Measurements from ENCODE around the gene CLDN7. TPM values are rescaled to one million over a fixed set of nuclear protein-coding genes. Genes with fewer than 3 reads are reported as not detected.

Gene CLDN7
- total RNA-seq, 2 donors from 2014 or later = 2.3 TPM; not detected in 1

- no peak for DNase-seq (ENCODE audit: low spot score)
- Histone ChIP-seq H3K36me3 (peaks cover 80% of the 10 kb centered on the region), H3K9me3 (no peaks in the 10 kb centered on the region), H3K27me3 (no peaks in the 10 kb centered on the region), H3K27ac (no peak overlapping the region), H3K4me3 (no peak overlapping the region), H3K4me1 (peaks cover 0 to 39% of the 10 kb centered on the region in 2 donors)
- TF ChIP-seq, protein P1, sequence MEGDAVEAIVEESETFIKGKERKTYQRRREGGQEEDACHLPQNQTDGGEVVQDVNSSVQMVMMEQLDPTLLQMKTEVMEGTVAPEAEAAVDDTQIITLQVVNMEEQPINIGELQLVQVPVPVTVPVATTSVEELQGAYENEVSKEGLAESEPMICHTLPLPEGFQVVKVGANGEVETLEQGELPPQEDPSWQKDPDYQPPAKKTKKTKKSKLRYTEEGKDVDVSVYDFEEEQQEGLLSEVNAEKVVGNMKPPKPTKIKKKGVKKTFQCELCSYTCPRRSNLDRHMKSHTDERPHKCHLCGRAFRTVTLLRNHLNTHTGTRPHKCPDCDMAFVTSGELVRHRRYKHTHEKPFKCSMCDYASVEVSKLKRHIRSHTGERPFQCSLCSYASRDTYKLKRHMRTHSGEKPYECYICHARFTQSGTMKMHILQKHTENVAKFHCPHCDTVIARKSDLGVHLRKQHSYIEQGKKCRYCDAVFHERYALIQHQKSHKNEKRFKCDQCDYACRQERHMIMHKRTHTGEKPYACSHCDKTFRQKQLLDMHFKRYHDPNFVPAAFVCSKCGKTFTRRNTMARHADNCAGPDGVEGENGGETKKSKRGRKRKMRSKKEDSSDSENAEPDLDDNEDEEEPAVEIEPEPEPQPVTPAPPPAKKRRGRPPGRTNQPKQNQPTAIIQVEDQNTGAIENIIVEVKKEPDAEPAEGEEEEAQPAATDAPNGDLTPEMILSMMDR (IDR thresholded peaks at IDR 0.05) = no peak
These were observed 38.2 kb downstream of the CLDN7 start for GRCh38 chr17:7224110-7224509.

GRCh38 chr17:7223375-7223774 lies 38.9 kb downstream of the CLDN7 start:
- Histone ChIP-seq H3K36me3 (peaks cover 73% of the 10 kb centered on the region), H3K4me3 (no peak overlapping the region), H3K27me3 (no peaks in the 10 kb centered on the region), H3K4me1 (peaks cover 0 to 47% of the 10 kb centered on the region in 2 donors), H3K9me3 (no peaks in the 10 kb centered on the region), H3K27ac (no peak overlapping the region)
- TF ChIP-seq, protein P1 (IDR thresholded peaks at IDR 0.05) = no peak
- no peak for DNase-seq (ENCODE audit: low spot score)

GRCh38 chr17:7222972-7223292 lies 39.3 kb downstream of the CLDN7 start:
- Histone ChIP-seq H3K9me3 (no peaks in the 10 kb centered on the region), H3K4me1 (peaks cover 0 to 51% of the 10 kb centered on the region in 2 donors), H3K4me3 (no peak overlapping the region), H3K27me3 (no peaks in the 10 kb centered on the region), H3K27ac (no peak overlapping the region), H3K36me3 (peaks cover 68% of the 10 kb centered on the region)
- TF ChIP-seq, protein P1 (IDR thresholded peaks at IDR 0.05) = no peak
- no peak for DNase-seq (ENCODE audit: low spot score)

GRCh38 chr17:7222093-7222971 lies 39.9 kb downstream of the CLDN7 start:
- no peak overlapping the region for H3K4me3 ChIP-seq
- peaks cover 0 to 57% of the 10 kb centered on the region in 2 donors for H3K4me1 ChIP-seq
- H3K27me3 ChIP-seq = no peaks in the 10 kb centered on the region
- H3K36me3 ChIP-seq = peaks cover 64% of the 10 kb centered on the region
- H3K9me3 ChIP-seq = no peaks in the 10 kb centered on the region
- TF ChIP-seq, protein P1 (IDR thresholded peaks at IDR 0.05) = no peak
- H3K27ac ChIP-seq = no peak overlapping the region
- DNase-seq (ENCODE audit: low spot score) = no peak

DNA sequence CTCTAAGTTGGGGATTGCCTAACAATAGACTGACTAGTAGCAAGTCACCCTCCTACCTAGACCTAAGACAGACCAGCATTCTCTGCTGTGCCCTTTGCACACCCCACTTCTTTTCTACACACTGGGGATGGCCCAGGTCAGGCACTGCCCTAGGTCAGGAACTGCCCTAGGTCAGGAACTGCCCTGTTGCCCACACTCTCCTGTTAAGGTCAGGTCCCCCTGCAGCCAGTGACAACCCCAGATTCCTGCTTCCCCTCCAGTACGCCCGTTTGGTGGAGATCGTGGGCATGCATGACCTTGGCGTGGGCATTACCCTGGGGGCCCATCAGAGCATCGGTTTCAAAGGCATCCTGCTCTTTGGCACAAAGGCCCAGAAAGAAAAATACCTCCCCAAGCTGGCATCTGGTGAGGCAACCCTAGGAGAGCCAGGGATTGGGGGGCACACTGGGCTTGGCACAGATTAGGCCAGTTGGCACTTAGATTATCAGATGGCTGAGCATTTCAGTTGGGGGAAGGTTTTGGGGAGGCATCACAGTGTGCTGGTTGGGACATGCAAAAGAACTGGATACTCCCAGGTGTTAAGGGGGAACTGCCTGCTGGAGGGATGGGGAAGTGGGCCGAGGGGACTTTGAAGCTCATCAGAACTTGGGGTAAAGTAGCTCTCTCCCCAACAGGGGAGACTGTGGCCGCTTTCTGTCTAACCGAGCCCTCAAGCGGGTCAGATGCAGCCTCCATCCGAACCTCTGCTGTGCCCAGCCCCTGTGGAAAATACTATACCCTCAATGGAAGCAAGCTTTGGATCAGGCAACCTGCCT lies 40.8 kb downstream of the CLDN7 start:
- peak overlapping the region; percentile 91 for H3K4me3 ChIP-seq
- TF ChIP-seq, protein P1 (IDR thresholded peaks at IDR 0.05) = no peak
- H3K27ac ChIP-seq = peak overlapping the region; percentile 97
- peaks cover 0 to 65% of the 10 kb centered on the region in 2 donors for H3K4me1 ChIP-seq
- H3K27me3 ChIP-seq = no peaks in the 10 kb centered on the region
- H3K36me3 ChIP-seq = peaks cover 55% of the 10 kb centered on the region
- no peak for DNase-seq (ENCODE audit: low spot score)
- no peaks in the 10 kb centered on the region for H3K9me3 ChIP-seq

Data from right atrium auricular region (tissue), 2 donors.